ENCODE results near the gene MRPS27. TPM values are rescaled to one million over a fixed set of nuclear protein-coding genes. Genes with fewer than 3 reads are reported as not detected.

Gene MRPS27
- total RNA-seq, 1 donor from 2014 or later: 98.4 TPM

- Mint-ChIP-seq H3K36me3 (ENCODE audit: low read depth) (peaks cover 83% of the 10 kb centered on the region), H3K27ac (no peak overlapping the region), H3K4me3 (ENCODE audit: low read depth) (no peak overlapping the region), H3K9me3 (no peaks in the 10 kb centered on the region), H3K4me1 (ENCODE audit: low read depth) (peaks cover 10% of the 10 kb centered on the region), H3K27me3 (ENCODE audit: low read depth) (peaks cover 16% of the 10 kb centered on the region)
- intact Hi-C loops (cut with micrococcal nuclease): no loop called here
- DNase-seq (ENCODE audit: low spot score): no peak
These were observed 93.1 kb downstream of the MRPS27 start for GRCh38 chr5:72226950-72227349.

GRCh38 chr5:72225741-72226140 lies 94.3 kb downstream of the MRPS27 start:
- intact Hi-C loops (cut with micrococcal nuclease): no loop called here
- no peak overlapping the region for H3K4me3 Mint-ChIP-seq (ENCODE audit: low read depth)
- H3K27ac Mint-ChIP-seq: no peak overlapping the region
- peaks cover 5% of the 10 kb centered on the region for H3K4me1 Mint-ChIP-seq (ENCODE audit: low read depth)
- no peaks in the 10 kb centered on the region for H3K9me3 Mint-ChIP-seq
- peaks cover 83% of the 10 kb centered on the region for H3K36me3 Mint-ChIP-seq (ENCODE audit: low read depth)
- peaks cover 8% of the 10 kb centered on the region for H3K27me3 Mint-ChIP-seq (ENCODE audit: low read depth)
- no peak for DNase-seq (ENCODE audit: low spot score)

- Mint-ChIP-seq H3K27ac (no peak overlapping the region), H3K36me3 (ENCODE audit: low read depth) (peaks cover 81% of the 10 kb centered on the region), H3K4me1 (ENCODE audit: low read depth) (no peaks in the 10 kb centered on the region), H3K9me3 (no peaks in the 10 kb centered on the region), H3K27me3 (ENCODE audit: low read depth) (peaks cover 2% of the 10 kb centered on the region), H3K4me3 (ENCODE audit: low read depth) (no peak overlapping the region)
- intact Hi-C loops (cut with micrococcal nuclease): no loop called here
- no peak for DNase-seq (ENCODE audit: low spot score)
These were observed 95.0 kb downstream of the MRPS27 start for GRCh38 chr5:72224946-72225463.

GRCh38 chr5:72223371-72223770 lies 96.7 kb downstream of the MRPS27 start:
- Mint-ChIP-seq H3K27me3 (ENCODE audit: low read depth) (peaks cover 2% of the 10 kb centered on the region), H3K4me1 (ENCODE audit: low read depth) (no peaks in the 10 kb centered on the region), H3K9me3 (no peaks in the 10 kb centered on the region), H3K27ac (no peak overlapping the region), H3K36me3 (ENCODE audit: low read depth) (peaks cover 90% of the 10 kb centered on the region), H3K4me3 (ENCODE audit: low read depth) (no peak overlapping the region)
- intact Hi-C loops (cut with micrococcal nuclease): no loop called here
- no peak for DNase-seq (ENCODE audit: low spot score)

- no peaks in the 10 kb centered on the region for H3K9me3 Mint-ChIP-seq
- intact Hi-C loops (cut with micrococcal nuclease): no loop called here
These were observed 97.5 kb downstream of the MRPS27 start for GRCh38 chr5:72222521-72222920.

GRCh38 chr5:72221541-72221940 lies 98.5 kb downstream of the MRPS27 start:
- Mint-ChIP-seq H3K9me3 (no peaks in the 10 kb centered on the region), H3K27me3 (ENCODE audit: low read depth) (no peaks in the 10 kb centered on the region)
- intact Hi-C loops (cut with micrococcal nuclease): no loop called here

More at GRCh38 chr5:72222521-72222920, 97.5 kb downstream of the MRPS27 start:
- Mint-ChIP-seq H3K27me3 (ENCODE audit: low read depth) (no peaks in the 10 kb centered on the region), H3K4me3 (ENCODE audit: low read depth) (no peak overlapping the region), H3K27ac (no peak overlapping the region), H3K36me3 (ENCODE audit: low read depth) (peaks cover 92% of the 10 kb centered on the region), H3K4me1 (ENCODE audit: low read depth) (no peaks in the 10 kb centered on the region)
- no peak for DNase-seq (ENCODE audit: low spot score)

GRCh38 chr5:72221099-72221498 lies 98.9 kb downstream of the MRPS27 start:
- H3K27ac Mint-ChIP-seq: no peak overlapping the region
- H3K4me3 Mint-ChIP-seq (ENCODE audit: low read depth): no peak overlapping the region
- peaks cover 85% of the 10 kb centered on the region for H3K36me3 Mint-ChIP-seq (ENCODE audit: low read depth)
- H3K9me3 Mint-ChIP-seq: no peaks in the 10 kb centered on the region
- intact Hi-C loops (cut with micrococcal nuclease): no loop called here
- no peaks in the 10 kb centered on the region for H3K27me3 Mint-ChIP-seq (ENCODE audit: low read depth)
- H3K4me1 Mint-ChIP-seq (ENCODE audit: low read depth): no peaks in the 10 kb centered on the region
- no peak for DNase-seq (ENCODE audit: low spot score)

More at GRCh38 chr5:72221541-72221940, 98.5 kb downstream of the MRPS27 start:
- Mint-ChIP-seq H3K4me3 (ENCODE audit: low read depth) (no peak overlapping the region), H3K27ac (no peak overlapping the region), H3K4me1 (ENCODE audit: low read depth) (no peaks in the 10 kb centered on the region), H3K36me3 (ENCODE audit: low read depth) (peaks cover 89% of the 10 kb centered on the region)
- no peak for DNase-seq (ENCODE audit: low spot score)

- H3K36me3 Mint-ChIP-seq (ENCODE audit: low read depth): peaks cover 49% of the 10 kb centered on the region
- no peak overlapping the region for H3K4me3 Mint-ChIP-seq (ENCODE audit: low read depth)
- no peaks in the 10 kb centered on the region for H3K4me1 Mint-ChIP-seq (ENCODE audit: low read depth)
- intact Hi-C loops (cut with micrococcal nuclease): no loop called here
- no peaks in the 10 kb centered on the region for H3K27me3 Mint-ChIP-seq (ENCODE audit: low read depth)
- DNase-seq (ENCODE audit: low spot score): no peak
- no peaks in the 10 kb centered on the region for H3K9me3 Mint-ChIP-seq
- no peak overlapping the region for H3K27ac Mint-ChIP-seq
These were observed 103.3 kb downstream of the MRPS27 start for GRCh38 chr5:72216756-72217155.

- H3K4me3 Mint-ChIP-seq (ENCODE audit: low read depth): no peak overlapping the region
- H3K27me3 Mint-ChIP-seq (ENCODE audit: low read depth): no peaks in the 10 kb centered on the region
- intact Hi-C loops (cut with micrococcal nuclease): no loop called here
These were observed 105.9 kb downstream of the MRPS27 start for GRCh38 chr5:72214168-72214567.

GRCh38 chr5:72213482-72213881 lies 106.6 kb downstream of the MRPS27 start:
- Mint-ChIP-seq H3K36me3 (ENCODE audit: low read depth) (peaks cover 18% of the 10 kb centered on the region), H3K4me1 (ENCODE audit: low read depth) (no peaks in the 10 kb centered on the region), H3K27me3 (ENCODE audit: low read depth) (peaks cover 3% of the 10 kb centered on the region), H3K27ac (no peak overlapping the region), H3K9me3 (no peaks in the 10 kb centered on the region), H3K4me3 (ENCODE audit: low read depth) (no peak overlapping the region)
- intact Hi-C loops (cut with micrococcal nuclease): no loop called here
- DNase-seq (ENCODE audit: low spot score): no peak

More at GRCh38 chr5:72214168-72214567, 105.9 kb downstream of the MRPS27 start:
- no peaks in the 10 kb centered on the region for H3K4me1 Mint-ChIP-seq (ENCODE audit: low read depth)
- no peak for DNase-seq (ENCODE audit: low spot score)
- H3K36me3 Mint-ChIP-seq (ENCODE audit: low read depth): peaks cover 25% of the 10 kb centered on the region
- no peak overlapping the region for H3K27ac Mint-ChIP-seq
- no peaks in the 10 kb centered on the region for H3K9me3 Mint-ChIP-seq

- DNase-seq (ENCODE audit: low spot score): no peak
- Mint-ChIP-seq H3K36me3 (ENCODE audit: low read depth) (peaks cover 7% of the 10 kb centered on the region), H3K9me3 (no peaks in the 10 kb centered on the region), H3K27ac (no peak overlapping the region), H3K4me1 (ENCODE audit: low read depth) (no peaks in the 10 kb centered on the region), H3K4me3 (ENCODE audit: low read depth) (no peak overlapping the region), H3K27me3 (ENCODE audit: low read depth) (peaks cover 9% of the 10 kb centered on the region)
- intact Hi-C loops (cut with micrococcal nuclease): no loop called here
These were observed 107.9 kb downstream of the MRPS27 start for GRCh38 chr5:72212171-72212570.

- H3K36me3 Mint-ChIP-seq (ENCODE audit: low read depth): peaks cover 3% of the 10 kb centered on the region
- H3K27me3 Mint-ChIP-seq (ENCODE audit: low read depth): peaks cover 9% of the 10 kb centered on the region
- H3K27ac Mint-ChIP-seq: no peak overlapping the region
- H3K4me1 Mint-ChIP-seq (ENCODE audit: low read depth): no peaks in the 10 kb centered on the region
- no peak overlapping the region for H3K4me3 Mint-ChIP-seq (ENCODE audit: low read depth)
- H3K9me3 Mint-ChIP-seq: no peaks in the 10 kb centered on the region
- DNase-seq (ENCODE audit: low spot score): no peak
- intact Hi-C loops (cut with micrococcal nuclease): no loop called here
These were observed 109.0 kb downstream of the MRPS27 start for GRCh38 chr5:72210888-72211678.
